Muscle of leg (tissue), 11 donors: ENCODE measurements around the gene COL4A2. TPM values are rescaled to one million over a fixed set of nuclear protein-coding genes. Genes with fewer than 3 reads are reported as not detected.

Experiments used
- DNase-seq: peaks from one replicate; pipeline ENCODE4 v3.0.0; 2013
- H3K27ac ChIP-seq: one replicate; pipeline ENCODE4 v1.5.1; 2013; ENCODE audit warnings: mild to moderate bottlenecking, low read length, control low read depth
- H3K27me3 ChIP-seq: one replicate; pipeline ENCODE4 v1.6.1; 2013; ENCODE audit warnings: low read length; ENCODE audit not compliant: control insufficient read depth, insufficient read depth
- H3K36me3 ChIP-seq: one replicate; pipeline ENCODE4 v1.6.1; 2013; ENCODE audit warnings: low read length; ENCODE audit not compliant: control insufficient read depth, insufficient read depth
- H3K4me1 ChIP-seq: one replicate; pipeline ENCODE4 v1.6.1; 2013; ENCODE audit warnings: low read length; ENCODE audit not compliant: control insufficient read depth, insufficient read depth
- H3K4me3 ChIP-seq: one replicate; pipeline ENCODE4 v1.5.1; 2013; ENCODE audit warnings: low read length, control low read depth
- H3K9me3 ChIP-seq: replicated peaks from 2 replicates; pipeline ENCODE4 v1.6.1; 2013; ENCODE audit warnings: low read depth, low read length; ENCODE audit not compliant: control insufficient read depth
- WGBS: methylation state at CpG from one replicate; pipeline ENCODE4 v1.1.5; 2013; ENCODE audit warnings: missing lambda C conversion rate; ENCODE audit not compliant: insufficient coverage; 5-methylcytosine and 5-hydroxymethylcytosine counted together
- polyA plus RNA-seq, 8 donors: library from polyadenylated mRNA; unstranded; fragments of 120-200 nt; gene quantifications; one replicate each; pipeline versions ENCODE4 v1.2.1 to v1.2.3, GENCODE V29; 2013; ENCODE audit warnings: inconsistent platforms in 1 of 8, low replicate concordance in 1 of 8; ENCODE audit not compliant: insufficient read length in 8 of 8, insufficient read depth in 1 of 8
- total RNA-seq: library from RNA; stranded (reverse); fragments of 120-200 nt; gene quantifications from one replicate; pipeline ENCODE4 v1.2.4, GENCODE V29; 2013

COL4A2 gene
- total and polyA plus RNA-seq, 9 donors = 429 to 712 (median 555) TPM

DNA sequence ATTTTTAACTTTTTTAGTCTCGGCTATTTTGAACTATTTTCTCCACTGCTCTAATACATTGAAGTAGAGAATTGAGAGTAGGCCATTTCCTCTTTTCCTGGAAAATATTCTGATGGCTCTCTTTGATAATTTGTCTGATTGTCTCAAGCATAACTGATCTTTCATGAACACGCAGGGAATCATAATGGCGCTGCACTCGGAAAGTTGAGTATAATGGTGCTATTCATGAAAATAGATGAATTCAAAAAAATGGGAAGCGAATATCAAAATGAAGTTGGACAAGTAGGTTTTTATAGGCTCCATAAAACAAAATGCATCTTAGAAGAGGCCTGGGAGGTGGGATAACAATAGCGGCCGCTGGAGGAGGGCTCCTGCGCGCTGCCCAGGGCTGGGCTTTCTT is 29.0 kb downstream of the COL4A2 start:
- Histone ChIP-seq H3K9me3 (no peaks in the 10 kb centered on the region), H3K27ac (peak overlapping the region; percentile 90), H3K27me3 (no peaks in the 10 kb centered on the region), H3K4me3 (no peak overlapping the region), H3K36me3 (peaks cover 28% of the 10 kb centered on the region), H3K4me1 (peaks cover 65% of the 10 kb centered on the region)
- WGBS = 98% methylated on average over 6 of the region's 9 CpGs
- no peak for DNase-seq

DNA sequence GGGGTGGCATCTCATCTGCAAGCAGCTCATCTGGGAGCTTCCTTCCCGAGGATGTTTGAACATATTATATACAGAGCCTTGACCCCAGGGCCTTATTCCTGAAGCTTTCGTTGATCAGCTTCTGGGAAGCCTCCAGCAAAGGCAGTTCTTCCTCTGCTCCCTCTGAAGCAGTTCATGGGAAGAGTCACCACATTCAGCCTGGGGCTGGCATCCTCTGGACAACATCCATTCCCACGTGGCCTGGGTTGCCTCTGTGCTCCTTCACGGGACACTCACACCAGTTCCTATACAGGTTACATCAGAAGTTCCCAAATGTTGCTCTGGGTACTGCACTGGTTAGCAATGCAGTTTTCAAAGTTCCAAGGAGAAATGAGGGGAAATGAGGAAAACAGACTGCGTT is 29.6 kb downstream of the COL4A2 start:
- DNase-seq = no peak
- Histone ChIP-seq H3K4me3 (no peak overlapping the region), H3K4me1 (peaks cover 68% of the 10 kb centered on the region), H3K27ac (peak overlapping the region; percentile 90), H3K36me3 (peaks cover 23% of the 10 kb centered on the region), H3K27me3 (no peaks in the 10 kb centered on the region), H3K9me3 (no peaks in the 10 kb centered on the region)
- 44% methylated on average over 5 of the region's 5 CpGs for WGBS

DNA sequence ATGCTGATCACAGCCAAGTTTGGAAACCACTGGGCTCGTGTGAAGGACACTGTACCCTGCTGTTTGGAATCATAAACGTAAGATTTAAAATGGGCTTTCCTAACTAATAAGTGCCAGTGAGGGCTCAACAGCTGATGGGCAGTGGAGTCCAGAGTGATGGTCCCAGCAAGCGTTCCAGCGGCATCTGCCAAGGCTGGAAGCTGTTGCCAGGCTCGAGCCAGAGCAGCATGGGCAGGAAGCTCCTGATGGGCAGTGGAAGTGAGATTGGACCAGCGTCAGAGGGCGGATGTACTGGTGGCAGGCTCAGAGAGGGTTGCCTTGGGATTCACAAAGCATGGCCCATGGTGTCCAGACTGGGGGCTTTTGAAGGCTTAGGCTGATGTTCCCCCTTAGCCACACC is 30.2 kb downstream of the COL4A2 start:
- Histone ChIP-seq H3K27me3 (no peaks in the 10 kb centered on the region), H3K9me3 (no peaks in the 10 kb centered on the region), H3K4me3 (no peak overlapping the region), H3K4me1 (peaks cover 71% of the 10 kb centered on the region), H3K27ac (peak overlapping the region; percentile 90), H3K36me3 (peaks cover 23% of the 10 kb centered on the region)
- 66% methylated on average over 7 of the region's 7 CpGs for WGBS
- peak; percentile 81 for DNase-seq

DNA sequence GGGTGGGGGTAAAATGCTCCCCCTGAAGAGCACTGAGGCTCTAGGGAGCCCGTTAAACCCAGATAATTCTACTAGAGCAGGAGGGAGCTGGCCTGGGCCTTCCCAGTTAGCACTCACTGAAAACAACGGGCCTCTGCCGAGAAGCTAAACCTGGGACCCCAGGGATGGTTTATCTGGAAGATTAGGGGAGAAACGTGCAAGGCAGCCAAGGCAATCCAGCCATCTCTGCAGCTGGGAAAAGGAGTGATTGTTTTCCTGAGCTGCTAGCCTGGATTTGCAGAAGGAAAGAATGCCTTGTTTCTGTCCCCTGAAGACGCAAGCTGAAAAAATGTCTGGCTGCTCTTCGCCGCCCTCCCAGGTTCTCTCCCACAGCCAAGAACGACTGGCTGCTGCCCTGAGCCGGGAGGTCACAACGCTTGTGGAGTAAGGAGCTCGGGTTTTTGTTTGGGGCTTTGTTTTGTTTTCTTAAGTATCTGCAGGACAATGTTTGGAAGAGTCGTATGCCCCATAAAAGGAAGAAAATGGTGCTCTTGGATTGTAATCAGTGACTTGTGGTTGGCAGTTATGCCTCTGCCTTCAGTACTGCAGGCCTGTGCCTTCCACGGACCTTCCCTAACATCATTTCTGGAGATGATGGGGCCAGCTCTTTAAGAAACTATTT is 31.5 kb downstream of the COL4A2 start:
- peaks cover 18% of the 10 kb centered on the region for H3K36me3 ChIP-seq
- H3K27me3 ChIP-seq = no peaks in the 10 kb centered on the region
- no peaks in the 10 kb centered on the region for H3K9me3 ChIP-seq
- H3K4me1 ChIP-seq = peaks cover 67% of the 10 kb centered on the region
- 0% methylated on average over 9 of the region's 13 CpGs for whole genome bisulfite sequencing
- peak; percentile 98 for DNase-seq
- peak overlapping the region; percentile 90 for H3K27ac ChIP-seq
- no peak overlapping the region for H3K4me3 ChIP-seq

DNA sequence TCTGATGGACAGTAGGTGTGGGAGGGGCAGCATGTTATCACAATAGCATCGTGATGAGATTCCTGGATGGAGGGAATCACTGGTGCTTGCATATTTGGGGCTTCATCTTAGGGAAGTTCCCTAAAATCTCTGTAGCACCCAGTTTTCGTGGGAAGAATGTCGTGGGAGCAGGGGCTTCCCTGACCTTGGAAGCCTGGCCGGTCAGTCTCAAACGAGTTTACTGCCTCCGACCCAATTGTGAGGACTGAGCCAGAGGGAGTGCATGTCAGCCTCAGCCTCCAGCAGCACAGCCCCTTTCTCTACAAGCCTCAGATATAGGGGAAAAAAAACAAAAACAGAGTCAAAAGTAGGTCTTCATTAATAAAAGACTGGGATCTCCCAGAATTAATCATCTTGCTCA is 32.2 kb downstream of the COL4A2 start:
- no peak overlapping the region for H3K4me3 ChIP-seq
- no peak for DNase-seq
- peak overlapping the region; percentile 90 for H3K27ac ChIP-seq
- WGBS = 47% methylated on average over 5 of the region's 6 CpGs
- no peaks in the 10 kb centered on the region for H3K9me3 ChIP-seq
- H3K4me1 ChIP-seq = peaks cover 61% of the 10 kb centered on the region
- H3K36me3 ChIP-seq = peaks cover 13% of the 10 kb centered on the region
- H3K27me3 ChIP-seq = no peaks in the 10 kb centered on the region

DNA sequence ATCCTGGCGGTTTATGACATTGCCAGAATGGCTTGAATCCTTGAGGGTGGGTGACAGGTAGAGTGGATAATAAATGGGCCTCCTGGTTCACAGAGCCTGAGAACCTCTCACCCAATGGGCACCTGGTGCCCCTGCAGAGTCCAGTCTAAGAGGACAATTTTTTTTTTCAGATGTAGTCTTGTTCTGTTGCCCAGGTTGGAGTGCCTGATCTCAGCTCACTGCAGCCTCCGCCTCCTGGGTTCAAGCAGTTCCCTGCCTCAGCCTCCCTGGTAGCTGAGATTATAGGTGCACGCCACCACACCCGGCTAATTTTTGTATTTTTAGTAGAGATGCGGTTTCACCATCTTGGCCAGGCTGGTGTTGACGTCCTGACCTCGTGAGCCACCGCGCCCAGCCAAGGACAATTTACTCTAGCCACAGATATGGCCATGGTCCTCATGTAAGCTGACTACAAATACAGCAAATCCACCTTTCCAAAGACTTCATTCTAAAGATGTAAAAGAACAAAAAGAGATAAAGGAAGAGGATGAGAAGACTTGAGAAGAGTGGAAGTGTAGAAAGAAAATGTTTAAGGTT is 33.0 kb downstream of the COL4A2 start:
- Histone ChIP-seq H3K27ac (peak overlapping the region; percentile 90), H3K9me3 (no peaks in the 10 kb centered on the region), H3K27me3 (no peaks in the 10 kb centered on the region), H3K36me3 (peaks cover 10% of the 10 kb centered on the region), H3K4me3 (no peak overlapping the region), H3K4me1 (peaks cover 60% of the 10 kb centered on the region)
- DNase-seq = no peak
- WGBS = 100% methylated on average over 1 of the region's 9 CpGs

DNA sequence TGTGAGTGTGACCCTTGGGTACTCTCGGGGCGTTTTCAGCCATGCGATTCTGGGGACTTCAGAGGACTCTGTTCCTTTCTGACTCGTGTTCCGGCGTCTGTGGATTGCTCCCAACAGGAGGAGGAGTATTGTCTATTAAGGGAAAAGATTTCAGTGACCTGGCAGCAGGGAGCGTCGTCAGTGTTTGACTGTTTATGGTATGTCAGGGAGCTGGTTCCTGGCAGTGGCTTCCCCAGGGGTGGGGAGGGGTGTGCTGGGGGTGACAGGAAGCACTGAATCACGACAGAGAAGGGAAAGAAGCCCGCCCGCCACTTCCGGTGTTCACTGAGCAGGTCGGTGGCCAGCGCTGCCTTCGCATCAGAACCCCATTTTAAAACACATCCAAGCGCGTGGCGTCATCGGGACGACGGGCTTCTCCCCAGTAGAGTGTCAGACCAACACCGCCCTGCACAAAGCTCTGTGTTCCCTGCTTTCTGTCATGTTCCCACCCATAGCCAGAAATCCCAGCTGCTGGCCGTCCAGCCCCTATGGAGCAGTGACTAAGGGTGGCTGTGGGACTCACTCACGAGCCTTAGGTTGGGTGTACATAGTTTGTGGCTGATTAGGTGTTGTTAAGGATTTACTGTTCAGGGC is 33.8 kb downstream of the COL4A2 start:
- peak; percentile 80 for DNase-seq
- Histone ChIP-seq H3K27me3 (no peaks in the 10 kb centered on the region), H3K4me3 (no peak overlapping the region), H3K9me3 (no peaks in the 10 kb centered on the region), H3K4me1 (peaks cover 58% of the 10 kb centered on the region), H3K27ac (peak overlapping the region; percentile 90), H3K36me3 (peaks cover 8% of the 10 kb centered on the region)
- WGBS = 28% methylated on average over 18 of the region's 24 CpGs

DNA sequence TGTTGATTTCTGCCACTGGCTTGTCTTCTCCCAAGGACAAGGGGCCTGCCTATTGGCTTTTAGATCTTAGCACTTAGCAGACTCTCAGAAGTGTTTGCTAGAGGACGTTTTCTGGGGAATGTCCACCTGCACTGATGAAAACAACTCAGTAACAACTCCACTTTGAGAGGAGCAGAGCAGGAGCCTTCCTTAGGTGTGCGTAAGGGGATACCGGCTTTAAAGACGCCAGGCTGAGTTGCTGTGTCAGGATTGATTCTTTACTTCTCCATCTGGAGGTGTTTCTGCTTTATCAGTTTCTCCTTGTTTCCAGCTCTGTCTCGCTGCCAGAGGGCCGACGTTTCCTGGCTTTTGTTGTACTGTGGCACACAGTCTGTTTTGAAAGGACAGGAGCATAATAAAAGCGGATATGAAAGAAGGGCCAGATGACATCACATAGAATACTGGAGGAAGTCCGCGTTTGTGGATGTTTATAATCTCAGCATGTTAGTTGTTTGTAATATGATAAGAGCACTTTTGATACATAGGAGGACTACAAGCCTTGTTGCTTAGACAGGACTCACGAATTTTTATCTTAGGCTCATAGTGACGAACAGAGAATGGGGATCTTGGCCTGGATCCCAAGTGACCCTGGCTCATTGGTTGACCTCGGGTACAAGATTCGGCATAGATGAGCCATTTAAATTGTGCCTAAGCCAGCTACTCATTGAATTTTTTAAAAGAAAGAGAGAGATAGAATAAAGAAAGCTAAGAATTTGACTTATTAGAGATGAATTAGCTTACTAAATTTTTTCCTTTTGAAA is 34.6 kb downstream of the COL4A2 start:
- H3K36me3 ChIP-seq = peaks cover 8% of the 10 kb centered on the region

DNA sequence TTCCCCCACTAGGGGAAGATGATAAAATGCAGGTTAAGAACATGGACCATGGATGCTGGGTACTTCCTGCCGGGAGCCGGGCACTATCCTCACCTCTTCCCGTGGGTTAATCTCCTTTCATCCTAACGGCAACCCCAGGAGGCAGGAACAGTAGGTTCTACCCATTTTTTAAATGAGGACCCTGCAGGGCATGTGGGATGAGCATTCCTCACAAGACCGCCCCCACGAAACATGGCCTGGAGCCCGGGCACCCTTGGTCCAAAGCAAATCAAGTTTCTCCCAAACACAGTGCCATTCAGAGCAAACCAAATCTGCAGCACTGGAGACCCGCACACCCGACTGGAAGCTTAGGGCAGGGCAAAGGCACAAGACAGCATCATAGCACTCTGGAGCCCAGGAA is 35.4 kb downstream of the COL4A2 start:
- peaks cover 57% of the 10 kb centered on the region for H3K4me1 ChIP-seq
- DNase-seq = no peak
- peaks cover 10% of the 10 kb centered on the region for H3K36me3 ChIP-seq
- 92% methylated on average over 5 of the region's 9 CpGs for WGBS
- H3K27me3 ChIP-seq = no peaks in the 10 kb centered on the region
- H3K4me3 ChIP-seq = no peak overlapping the region
- H3K27ac ChIP-seq = no peak overlapping the region
- no peaks in the 10 kb centered on the region for H3K9me3 ChIP-seq

More for the DNA sequence above, 34.6 kb downstream of the COL4A2 start:
- Histone ChIP-seq H3K27ac (peak overlapping the region; percentile 90), H3K4me1 (peaks cover 57% of the 10 kb centered on the region), H3K9me3 (no peaks in the 10 kb centered on the region), H3K4me3 (no peak overlapping the region), H3K27me3 (no peaks in the 10 kb centered on the region)
- peak; percentile 58 for DNase-seq
- 46% methylated on average over 8 of the region's 14 CpGs for WGBS
